GM18951 (cell line): ENCODE results near the gene SMARCA4.

ENCODE experiments used
- POLR2A ChIP-seq: IDR thresholded peaks from 4 replicates; pipeline ENCODE4 v1.6.1; 2011; ENCODE audit warnings: mild to moderate bottlenecking; ENCODE audit not compliant: insufficient read length, insufficient read depth; ENCODE audit errors: extremely low read depth
- in situ Hi-C: fragments of 300-500 bp; cut with MboI; formaldehyde crosslinking; loops from one replicate; pipeline ENCODE4 v1.12.0; 2022; ENCODE audit warnings: low sequenced_read_pairs, mixed read lengths, inconsistent platforms; ENCODE audit not compliant: unreplicated experiment

SMARCA4 gene

DNA sequence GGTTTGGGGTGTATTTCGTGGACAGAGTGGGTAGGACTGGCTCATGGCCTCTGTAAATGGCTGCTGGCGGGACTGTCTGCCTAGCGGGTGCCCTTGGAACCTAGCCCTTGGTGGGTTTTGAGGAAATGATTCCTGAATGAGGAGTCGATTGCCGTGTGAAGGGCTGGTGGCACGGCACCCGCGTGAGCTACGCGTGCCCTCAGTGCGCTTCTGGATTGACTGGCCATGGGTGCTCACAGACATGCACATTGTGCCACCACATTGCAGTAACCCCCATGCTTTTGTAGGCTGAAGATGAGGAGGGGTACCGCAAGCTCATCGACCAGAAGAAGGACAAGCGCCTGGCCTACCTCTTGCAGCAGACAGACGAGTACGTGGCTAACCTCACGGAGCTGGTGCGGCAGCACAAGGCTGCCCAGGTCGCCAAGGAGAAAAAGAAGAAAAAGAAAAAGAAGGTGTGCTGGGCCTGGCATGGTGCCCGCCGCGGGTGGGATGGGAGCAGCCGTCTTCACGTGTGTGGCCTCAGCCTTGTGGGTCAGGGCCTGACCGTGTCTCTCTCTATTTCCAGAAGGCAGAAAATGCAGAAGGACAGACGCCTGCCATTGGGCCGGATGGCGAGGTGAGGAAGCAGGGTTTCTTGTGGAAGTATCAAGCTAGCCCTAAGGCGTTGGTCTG is 35.2 kb downstream of the SMARCA4 start:
- in situ Hi-C loops = no loop called here
- no peak for TF ChIP-seq POLR2A

GRCh38 chr19:10998045-10998533 is 37.3 kb downstream of the SMARCA4 start:
- in situ Hi-C loops = no loop called here
- TF ChIP-seq POLR2A = no peak

- in situ Hi-C loops = no loop called here
- TF ChIP-seq POLR2A = no peak
Measured at GRCh38 chr19:10998666-10999065, 37.8 kb downstream of the SMARCA4 start.

DNA sequence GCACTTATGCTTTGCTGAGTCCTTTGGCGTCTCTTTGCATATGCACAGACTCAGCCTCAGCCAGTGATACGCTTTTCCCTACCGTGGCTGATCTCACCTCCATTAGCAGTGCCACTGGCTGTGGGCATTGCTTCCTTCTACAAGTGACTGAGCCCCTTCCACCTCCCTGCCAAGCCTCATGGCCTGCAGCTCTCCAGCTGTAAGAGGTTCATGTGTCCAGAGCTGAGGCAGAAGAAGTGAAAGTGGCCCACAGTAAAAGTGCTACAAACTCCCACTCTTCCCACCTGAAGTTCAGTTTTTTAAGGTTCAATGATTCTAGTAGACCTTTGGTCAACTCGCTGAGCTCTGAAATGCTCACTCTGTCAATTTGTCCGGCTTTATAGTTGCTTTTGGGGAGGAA is 44.7 kb downstream of the SMARCA4 start:
- in situ Hi-C loops = no loop called here
- no peak for TF ChIP-seq POLR2A

DNA sequence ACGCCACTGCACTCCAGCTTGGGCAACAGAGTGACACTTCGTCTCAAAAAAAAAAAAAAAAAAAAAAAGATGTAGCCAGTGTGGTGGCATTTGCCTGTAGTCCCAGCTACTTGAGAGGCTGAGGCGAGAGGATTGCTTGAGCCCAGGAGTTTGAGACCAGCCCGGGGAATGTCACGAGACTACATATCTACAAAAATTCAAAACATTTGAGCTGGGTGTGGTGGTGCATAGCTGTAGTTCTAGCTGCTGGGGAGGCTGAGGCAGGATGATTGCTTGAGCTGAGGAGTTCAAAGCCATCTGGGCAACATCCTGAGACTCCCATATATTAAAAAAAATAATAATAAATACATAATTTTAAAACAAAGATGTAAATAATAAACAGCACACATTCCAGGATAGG is 46.6 kb downstream of the SMARCA4 start:
- in situ Hi-C loops = no loop called here
- no peak for TF ChIP-seq POLR2A

GRCh38 chr19:11007962-11008532 is 47.2 kb downstream of the SMARCA4 start:
- in situ Hi-C loops = no loop called here
- TF ChIP-seq POLR2A = no peak

GRCh38 chr19:11010041-11010440 is 49.2 kb downstream of the SMARCA4 start:
- in situ Hi-C loops = no loop called here
- TF ChIP-seq POLR2A = no peak

GRCh38 chr19:11012507-11012906 is 51.7 kb downstream of the SMARCA4 start:
- in situ Hi-C loops = no loop called here
- TF ChIP-seq POLR2A = no peak

DNA sequence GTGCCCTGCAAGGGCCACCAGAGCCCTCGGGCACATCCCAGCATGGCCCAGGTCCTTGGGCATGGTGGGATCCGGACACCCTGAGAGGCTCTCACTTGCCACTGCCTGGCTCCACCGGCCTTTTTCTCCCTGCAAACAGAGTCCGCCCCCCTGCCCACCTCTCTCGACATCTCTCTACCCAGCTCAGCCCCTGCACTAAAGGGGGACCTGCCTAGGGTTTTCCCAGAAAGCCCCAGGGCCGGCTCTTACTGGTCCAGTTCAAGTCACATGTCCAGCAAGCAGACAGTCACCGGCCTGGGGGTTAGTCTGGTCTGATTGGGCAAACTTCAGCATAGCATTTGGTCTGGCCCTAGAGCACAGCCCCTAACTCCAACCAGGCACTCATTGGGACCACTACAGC is 52.9 kb downstream of the SMARCA4 start:
- in situ Hi-C loops = no loop called here

GRCh38 chr19:11014403-11014911 is 53.6 kb downstream of the SMARCA4 start:
- no peak for TF ChIP-seq POLR2A
- in situ Hi-C loops = no loop called here

More for the DNA sequence above, 52.9 kb downstream of the SMARCA4 start:
- TF ChIP-seq POLR2A = no peak

GRCh38 chr19:11016631-11017030 is 55.8 kb downstream of the SMARCA4 start:
- in situ Hi-C loops = no loop called here
- no peak for TF ChIP-seq POLR2A

- TF ChIP-seq POLR2A = no peak
- in situ Hi-C loops = no loop called here
Measured at GRCh38 chr19:11017275-11018035, 56.6 kb downstream of the SMARCA4 start.

DNA sequence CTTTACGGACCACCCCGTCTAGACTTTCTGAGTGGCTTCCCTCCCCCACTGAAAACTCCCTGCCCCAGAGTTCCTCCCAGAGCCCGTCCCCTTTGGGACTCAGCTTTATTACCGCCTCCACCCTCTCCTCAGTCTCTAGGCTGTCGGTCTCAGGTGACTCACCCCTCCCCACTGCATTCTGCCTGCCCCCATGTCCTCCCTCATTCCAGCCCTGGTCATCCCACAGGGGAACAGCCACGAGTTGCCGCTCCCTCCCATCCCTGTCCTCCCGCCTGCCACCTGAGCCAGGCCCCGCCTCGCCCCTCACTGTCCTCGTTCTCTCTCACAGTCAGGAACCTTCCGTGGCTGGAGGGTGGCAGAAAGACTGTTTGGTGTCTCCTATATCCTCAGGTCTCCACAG is 57.3 kb downstream of the SMARCA4 start:
- no peak for TF ChIP-seq POLR2A
- in situ Hi-C loops = no loop called here
